Caki2 (cell line): Measurements from ENCODE around the gene PCP4L1. TPM values are rescaled to one million over a fixed set of nuclear protein-coding genes. Genes with fewer than 3 reads are reported as not detected.
"Not testable (repeated sequence)": the region's sequence is repeated elsewhere in the genome, so short reads cannot be mapped to it uniquely, and the experiment has no call there.

Experiments used
- DNase-seq: peaks from one replicate; pipeline ENCODE4 v3.0.0-alpha.2; 2015; ENCODE audit warnings: low read depth
- in situ Hi-C: cut with HindIII; loops from 2 replicates; pipeline ENCODE4 v1.10.0; 2016; ENCODE audit warnings: low sequenced_read_pairs, low pct_unique_long_range_greater_than_20kb, mixed read lengths
- total RNA-seq: library from RNA; depleted of rRNA; stranded (reverse); fragments of >200 nt; shearing (Covaris generic); gene quantifications from 2 replicates; pipeline ENCODE4 v1.2.3, GENCODE V29; 2014; ENCODE audit warnings: low replicate concordance; rRNA removed

PCP4L1 gene
- total RNA-seq, 1 experiment from 2014 or later = not detected

DNA sequence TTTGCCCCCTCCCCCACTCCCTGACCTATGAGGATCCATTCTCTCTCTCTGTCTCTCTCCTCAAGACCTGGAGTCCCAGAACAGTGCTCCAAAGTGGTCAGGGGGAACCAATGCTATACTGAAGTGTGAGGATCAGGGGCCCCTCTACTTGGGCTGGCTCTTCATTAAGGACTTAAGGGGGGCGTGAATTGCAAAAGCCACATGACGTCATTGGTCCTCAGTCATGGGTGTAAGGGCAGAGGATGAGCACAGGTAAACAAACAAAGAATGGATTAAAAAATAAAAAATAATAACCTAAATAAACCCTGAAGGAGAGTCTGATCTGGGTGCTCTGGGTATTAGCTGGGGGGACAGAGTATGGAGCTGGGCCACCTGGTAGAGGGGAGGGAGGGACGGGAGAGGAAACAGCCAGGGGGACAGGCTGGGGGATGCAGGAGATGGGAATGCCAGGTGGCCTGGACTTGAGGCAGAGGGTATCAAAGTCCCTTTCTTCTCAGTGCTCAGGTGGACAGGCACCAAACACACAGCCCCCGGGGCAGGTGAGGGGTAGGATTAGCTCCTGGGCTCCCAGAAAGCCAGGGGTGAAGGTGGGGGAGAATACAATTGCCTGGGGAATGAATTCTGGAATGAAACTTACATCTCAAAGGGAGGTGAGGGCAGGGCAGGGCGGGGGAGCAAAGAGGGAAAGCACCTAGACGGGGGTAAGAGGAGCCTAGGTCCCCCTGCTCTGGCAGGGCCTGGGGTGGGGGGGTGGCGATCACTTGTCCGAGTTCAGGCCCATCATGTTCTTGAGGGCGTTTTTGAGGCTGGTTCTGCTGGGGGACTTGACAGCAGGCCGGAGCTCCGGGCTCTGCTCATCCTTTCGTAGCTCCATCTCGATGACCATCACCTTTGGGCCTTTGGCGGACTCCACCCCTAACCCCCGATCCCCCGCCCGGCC, 46.7 kb downstream of the PCP4L1 start:
- no peak for DNase-seq
- in situ Hi-C loops = no loop called here

DNA sequence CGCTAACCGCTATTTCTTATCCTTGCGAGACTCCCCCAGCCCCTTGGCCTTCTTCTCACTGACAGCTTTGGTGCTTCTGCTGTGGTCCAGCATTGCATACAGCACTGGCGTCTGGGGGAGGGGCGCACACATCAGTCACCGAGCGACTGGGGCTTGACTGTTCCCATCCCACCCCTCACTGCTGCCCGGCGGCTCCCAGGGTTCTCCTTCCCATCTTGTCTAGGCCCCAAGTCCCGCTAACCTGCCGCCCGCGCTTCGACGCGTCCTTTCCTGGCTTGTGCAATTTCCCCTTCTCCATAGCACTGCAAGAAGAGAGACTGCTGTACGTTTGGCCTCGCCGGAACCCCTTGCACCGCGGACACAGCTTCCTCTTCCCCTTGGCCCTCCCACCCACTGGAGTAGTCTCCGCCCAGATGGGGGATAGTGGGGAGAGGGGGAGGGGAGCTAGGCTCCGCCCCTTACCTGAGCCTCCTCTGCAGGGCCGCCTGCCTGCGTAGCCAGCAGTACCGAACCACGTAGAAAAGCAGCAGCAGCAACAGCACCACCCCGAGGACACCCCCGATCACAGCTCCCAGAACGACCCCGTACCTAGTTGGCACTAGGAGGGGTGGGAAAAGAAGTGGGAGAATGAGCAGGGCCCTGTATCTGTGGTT, 47.4 kb downstream of the PCP4L1 start:
- in situ Hi-C loops = no loop called here
- DNase-seq = no peak

DNA sequence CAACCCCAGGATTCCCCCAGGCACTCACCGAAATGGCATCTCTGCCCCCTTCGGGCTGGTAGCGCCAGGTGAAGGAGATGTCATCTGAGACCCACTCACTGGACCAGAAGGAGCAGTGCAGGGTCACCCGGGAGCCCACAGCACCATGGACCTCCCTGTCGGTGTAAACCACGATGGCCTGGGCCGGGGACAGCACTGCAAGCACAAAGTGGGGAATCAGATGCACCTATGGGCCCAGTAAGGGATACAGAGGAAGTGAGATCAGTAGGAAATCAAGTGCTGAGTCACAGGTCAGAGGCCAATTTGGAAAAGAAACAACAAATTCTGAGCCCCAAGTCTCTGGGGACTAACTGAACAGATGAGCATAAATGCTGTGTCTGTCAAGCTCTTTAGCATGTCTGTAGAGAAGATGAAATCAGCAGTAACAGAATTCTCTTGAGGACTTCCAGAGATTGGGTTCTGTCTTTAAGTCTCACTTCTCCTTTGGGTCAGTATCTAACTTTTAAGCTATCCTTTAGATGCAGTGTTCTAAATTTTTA, 48.8 kb downstream of the PCP4L1 start:
- no peak for DNase-seq
- in situ Hi-C loops = no loop called here

DNA sequence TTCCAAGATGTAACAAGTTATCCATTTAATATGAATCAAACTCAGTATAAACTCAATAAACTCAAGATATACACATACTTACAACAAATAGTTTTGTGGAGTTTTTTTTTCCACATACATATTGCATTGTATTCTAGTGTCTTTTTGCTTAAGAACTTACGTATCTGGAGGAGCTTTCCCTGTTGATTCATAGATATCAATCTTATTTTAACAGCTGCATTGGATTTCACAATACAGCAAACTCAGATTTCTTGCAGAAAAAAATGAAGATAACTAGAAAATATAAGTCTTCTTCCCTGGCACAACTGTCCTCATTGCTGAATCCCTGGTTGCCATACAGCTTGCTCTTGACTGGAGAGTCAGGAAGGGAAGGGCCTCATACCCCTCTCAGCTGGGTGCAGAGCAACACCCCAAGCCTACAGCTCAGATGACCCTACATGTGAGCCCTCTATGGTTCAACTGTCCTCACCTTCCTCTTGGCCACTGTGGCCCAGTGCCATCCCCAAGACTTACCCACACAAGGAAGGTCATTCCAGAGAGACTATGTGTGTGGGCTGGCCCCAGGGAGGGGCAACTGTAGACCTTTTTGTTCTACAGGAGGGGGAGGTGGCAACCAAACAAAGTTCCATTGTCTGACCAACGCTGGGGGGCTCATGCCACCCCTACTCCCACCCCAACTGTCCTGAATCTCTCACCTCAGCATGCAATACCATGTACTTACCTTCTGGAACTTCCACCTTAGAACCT, 49.5 kb downstream of the PCP4L1 start:
- in situ Hi-C loops = no loop called here
- DNase-seq = no peak

DNA sequence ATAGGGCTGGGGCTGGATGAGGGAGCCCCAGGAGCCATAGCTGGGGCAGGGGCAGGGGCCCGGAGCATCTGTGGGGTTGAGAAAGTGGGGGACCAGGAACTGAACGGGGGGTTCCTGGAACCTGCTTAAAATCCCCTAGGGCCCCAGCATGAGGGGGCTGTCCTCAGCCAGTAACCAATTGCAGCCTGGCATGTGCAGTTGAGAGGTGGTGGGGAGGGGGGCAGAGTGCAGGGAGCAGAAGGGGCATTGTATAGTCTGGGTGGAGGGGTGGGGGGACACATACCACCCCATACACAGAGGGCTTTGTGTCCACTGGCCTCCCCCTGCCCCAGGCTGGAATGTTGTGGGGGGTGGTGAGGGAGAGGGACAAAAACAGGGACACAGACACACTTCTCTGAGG, 51.3 kb downstream of the PCP4L1 start, which contains the start of gene MPZ:
Gene MPZ, minus strand, starts transcription at position 101 of the 400 bp plus-strand sequence. Its CDS starts 63 bp downstream, at position 38.
- DNase-seq = no peak
- in situ Hi-C loops = no loop called here

DNA sequence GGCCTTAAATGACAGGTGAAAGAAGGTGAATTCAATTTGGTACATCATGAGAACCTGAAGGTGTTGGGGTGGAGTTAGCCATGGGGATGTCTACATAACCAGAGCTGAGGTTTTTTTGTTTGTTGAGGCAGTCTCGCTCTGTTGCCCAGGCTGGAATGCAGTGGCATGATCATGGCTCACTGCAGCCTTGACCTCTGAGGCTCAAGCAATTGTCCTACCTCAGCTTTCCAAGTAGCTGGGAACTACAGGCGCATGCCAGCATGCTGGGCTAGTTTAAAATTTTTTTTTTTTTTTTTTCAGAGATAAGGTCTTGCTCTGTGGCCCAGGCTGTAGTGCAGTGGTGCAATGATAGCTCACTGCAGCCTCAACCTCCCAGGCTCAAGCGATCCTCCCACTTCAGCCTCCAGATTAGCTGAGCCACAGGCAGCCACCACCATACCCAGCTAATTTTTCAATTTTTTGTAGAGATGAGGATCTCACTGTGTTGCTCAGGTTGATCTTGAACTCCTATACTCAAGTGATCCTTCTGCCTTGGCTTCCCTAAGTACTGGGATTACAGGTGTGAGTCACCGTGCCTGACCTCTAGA, 53.1 kb downstream of the PCP4L1 start:
- in situ Hi-C loops = no loop called here
- DNase-seq = peak; percentile 89

DNA sequence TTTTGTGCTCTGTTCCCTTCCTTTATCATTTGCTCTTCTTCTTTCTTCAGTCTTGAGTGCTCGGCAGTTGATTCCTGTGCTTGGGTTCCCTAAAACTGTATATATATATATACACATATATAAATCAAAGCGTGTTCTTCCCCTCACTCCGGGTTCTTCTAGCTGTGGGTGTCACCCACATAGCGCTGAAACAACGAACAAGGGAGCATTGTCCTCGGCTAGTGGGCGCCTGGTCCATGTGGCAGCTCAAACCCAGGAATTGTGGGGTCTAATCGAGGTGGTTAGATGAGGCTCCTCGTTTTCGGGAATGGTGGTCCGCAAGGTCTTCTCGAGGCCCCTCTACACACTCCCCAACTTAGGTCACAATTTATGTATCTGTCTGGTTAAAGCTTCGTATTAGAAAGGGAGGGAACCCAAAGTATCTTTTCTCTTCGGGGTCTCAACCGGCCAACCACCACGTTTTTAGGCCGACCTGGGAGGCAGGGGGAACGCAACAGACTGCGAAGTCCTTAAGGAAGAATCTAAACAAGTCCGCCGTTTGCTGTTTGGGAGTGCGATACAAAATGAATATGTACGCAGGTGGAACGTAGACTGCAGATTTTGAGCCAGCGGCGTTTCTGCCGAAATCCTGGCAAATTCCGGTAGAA, 55.1 kb downstream of the PCP4L1 start:
- in situ Hi-C loops = no loop called here

DNA sequence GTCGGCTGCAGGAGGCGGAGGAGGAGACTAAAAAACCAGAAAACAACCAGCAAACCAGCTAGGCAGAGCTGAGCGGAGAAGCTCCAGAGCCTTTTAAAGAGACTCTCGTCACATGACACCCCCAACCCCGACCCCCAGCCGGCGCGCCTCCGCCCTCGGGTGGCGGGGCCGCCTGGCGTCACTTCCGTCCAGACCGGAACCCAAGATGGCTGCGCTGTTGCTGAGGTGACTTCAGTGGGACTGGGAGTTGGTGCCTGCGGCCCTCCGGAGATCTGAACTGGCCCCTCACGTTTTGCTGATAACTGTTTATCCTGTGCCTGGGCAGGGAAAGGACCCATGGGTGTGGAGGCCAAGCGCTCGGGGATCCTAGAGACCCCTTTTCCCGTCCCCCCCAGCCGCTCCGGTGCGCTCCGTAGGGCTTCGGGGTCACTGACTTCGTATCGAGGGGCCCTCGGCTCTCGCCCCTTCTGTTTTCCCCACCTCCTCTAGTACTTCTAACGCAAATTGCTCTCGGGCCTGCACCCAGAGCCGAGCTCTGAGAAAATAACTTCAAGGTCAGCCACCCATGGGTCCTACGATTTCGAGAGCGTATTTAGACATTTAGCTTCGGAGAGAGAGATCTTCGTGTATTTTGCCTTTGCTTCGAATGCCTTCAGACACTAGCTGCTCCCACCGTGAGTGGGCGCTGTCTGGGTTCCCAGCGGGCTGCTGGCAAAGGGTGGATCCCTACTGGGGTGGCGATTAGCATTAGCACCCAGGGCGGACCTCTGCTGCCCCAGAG, 55.8 kb downstream of the PCP4L1 start, which contains the start of gene SDHC:
Gene SDHC, plus strand, starts transcription at position 181 of the 781 bp plus-strand sequence. Its CDS starts 25 bp downstream, at position 206.
- in situ Hi-C loops = no loop called here
- DNase-seq = peak; percentile 73

More for the DNA sequence above, 55.1 kb downstream of the PCP4L1 start:
- DNase-seq = no peak

DNA sequence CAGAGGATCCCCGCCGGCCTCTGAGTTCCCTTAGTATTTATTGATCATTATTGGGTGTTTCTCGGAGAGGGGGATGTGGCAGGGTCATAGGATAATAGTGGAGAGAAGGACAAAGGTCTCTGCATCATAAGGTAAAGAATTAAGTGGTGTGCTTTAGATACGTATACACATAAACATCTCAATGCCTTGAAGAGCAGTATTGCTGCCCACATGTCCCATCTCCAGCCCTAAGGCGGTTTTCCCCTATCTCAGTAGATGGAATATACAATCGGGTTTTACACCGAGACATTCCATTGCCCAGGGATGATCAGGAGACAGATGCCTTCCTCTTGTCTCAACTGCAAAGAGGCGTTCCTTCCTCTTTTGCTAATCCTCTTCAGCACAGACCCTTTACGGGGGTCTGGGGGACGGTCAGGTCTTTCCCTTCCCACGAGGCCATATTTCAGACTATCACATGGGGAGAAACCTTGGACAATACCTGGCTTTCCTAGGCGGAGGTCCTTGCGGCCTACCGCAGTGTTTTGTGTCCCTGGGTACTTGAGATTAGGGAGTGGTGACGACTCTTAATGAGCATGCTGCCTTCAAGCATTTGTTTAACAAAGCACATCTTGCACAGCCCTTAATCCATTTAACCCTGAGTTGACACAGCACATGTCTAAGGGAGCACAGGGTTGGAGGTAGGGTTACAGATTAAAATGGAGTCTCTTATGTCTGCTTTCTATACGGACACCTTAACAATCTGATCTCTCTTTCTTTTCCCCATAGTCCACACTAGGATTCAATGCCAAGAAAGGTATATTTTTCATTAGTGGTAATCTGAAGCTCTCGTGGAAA, 57.5 kb downstream of the PCP4L1 start:
- in situ Hi-C loops, DNase-seq: not testable (repeated sequence)

DNA sequence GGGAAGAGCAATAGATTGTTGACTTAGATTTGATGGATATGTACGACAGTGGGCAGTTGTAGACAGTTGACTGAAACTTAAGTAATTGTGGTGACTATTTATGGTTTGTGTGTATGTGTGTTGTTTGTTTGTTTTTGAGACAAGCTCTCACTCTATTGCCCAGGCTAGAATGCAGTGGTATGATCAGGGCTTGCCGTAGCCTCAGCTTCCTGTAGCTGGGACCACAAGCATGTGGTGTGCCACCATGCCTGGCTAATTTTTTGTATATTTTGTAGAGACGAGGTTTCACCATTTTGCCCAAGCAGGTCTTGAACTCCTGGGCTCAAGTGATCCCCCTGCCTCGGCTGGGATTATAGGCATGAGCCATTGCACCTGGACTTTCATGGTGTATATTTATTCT, 65.5 kb downstream of the PCP4L1 start:
- DNase-seq = no peak
- in situ Hi-C loops = no loop called here

DNA sequence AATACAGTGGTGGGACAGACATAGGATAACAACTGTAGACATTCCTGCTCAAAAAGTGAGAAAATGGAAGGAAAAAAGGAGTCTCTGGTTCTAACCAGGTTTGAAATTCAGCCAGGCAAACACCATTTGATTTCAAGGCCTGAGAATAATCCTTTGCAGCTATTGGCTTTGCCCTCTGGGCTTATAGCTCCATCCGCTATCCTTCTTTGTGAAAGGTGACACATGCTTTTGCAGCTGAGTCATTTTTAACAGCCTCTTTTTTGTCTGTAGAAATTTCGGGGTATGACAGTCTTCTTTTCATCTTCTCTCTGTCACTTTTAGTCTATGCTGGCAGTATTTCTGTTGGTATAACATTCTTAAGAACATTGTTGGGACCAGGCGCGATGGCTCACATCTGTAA, 71.8 kb downstream of the PCP4L1 start:
- in situ Hi-C loops = no loop called here
- no peak for DNase-seq

DNA sequence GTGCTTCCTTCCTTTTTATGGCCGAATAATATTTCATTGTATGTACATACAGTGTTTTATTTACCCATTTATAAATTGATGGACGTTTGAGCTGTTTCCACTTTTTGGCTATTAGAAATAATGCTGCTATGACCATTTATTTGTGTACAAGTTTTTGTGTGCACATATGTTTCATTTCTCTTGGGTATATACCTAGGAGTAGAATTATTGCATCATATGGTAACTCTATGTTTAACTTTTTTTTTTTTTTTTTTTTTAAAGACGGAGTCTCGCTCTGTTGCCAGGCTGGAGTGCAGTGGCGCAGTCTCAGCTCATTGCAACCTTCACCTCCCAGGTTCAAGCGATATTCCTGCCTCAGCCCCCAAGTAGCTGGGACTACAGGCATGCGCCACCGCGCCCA, 74.6 kb downstream of the PCP4L1 start:
- in situ Hi-C loops = no loop called here
- no peak for DNase-seq

Other genes starting within 250 kb of the PCP4L1 start
- gene F11R, start 237.6 kb upstream of the PCP4L1 start, total RNA-seq = 17.4 and 41.5 TPM in 2 replicates
- gene TSTD1, start 219.8 kb upstream of the PCP4L1 start, total RNA-seq = 53.5 and 67.6 TPM in 2 replicates
- gene USF1, start 212.8 kb upstream of the PCP4L1 start, total RNA-seq = 55.3 and 65.1 TPM in 2 replicates
- not detected in 2 replicates for gene ARHGAP30, start 188.9 kb upstream of the PCP4L1 start, total RNA-seq
- gene NECTIN4, start 169.2 kb upstream of the PCP4L1 start, total RNA-seq = 0.29 and 0.88 TPM in 2 replicates
- gene KLHDC9, start 160.4 kb upstream of the PCP4L1 start, total RNA-seq = 3.7 and 23.8 TPM in 2 replicates
- 23.4 and 34.3 TPM in 2 replicates for gene PFDN2, start 140.7 kb upstream of the PCP4L1 start, total RNA-seq
- 32.0 and 38.2 TPM in 2 replicates for gene NIT1, start 140.6 kb upstream of the PCP4L1 start, total RNA-seq
- 17.4 and 39.5 TPM in 2 replicates for gene DEDD, start 126.1 kb upstream of the PCP4L1 start, total RNA-seq
- gene UFC1, start 104.8 kb upstream of the PCP4L1 start, total RNA-seq = 189 and 204 TPM in 2 replicates
- 3.3 and 7.0 TPM in 2 replicates for gene USP21, start 99.2 kb upstream of the PCP4L1 start, total RNA-seq
- gene PPOX, start 92.3 kb upstream of the PCP4L1 start, total RNA-seq = 35.7 and 37.8 TPM in 2 replicates
- 24.0 and 29.0 TPM in 2 replicates for gene B4GALT3, start 81.2 kb upstream of the PCP4L1 start, total RNA-seq
- gene ADAMTS4, start 59.7 kb upstream of the PCP4L1 start, total RNA-seq = not detected in 2 replicates
- gene NDUFS2, start 56.4 kb upstream of the PCP4L1 start, total RNA-seq = 108 and 118 TPM in 2 replicates
- not detected in 2 replicates for gene FCER1G, start 43.5 kb upstream of the PCP4L1 start, total RNA-seq
- not detected in 2 replicates for gene APOA2, start 35.1 kb upstream of the PCP4L1 start, total RNA-seq
- 7.2 and 9.2 TPM in 2 replicates for gene TOMM40L, start 32.7 kb upstream of the PCP4L1 start, total RNA-seq
- gene NR1I3, start 20.5 kb upstream of the PCP4L1 start, total RNA-seq = not detected in 2 replicates
- gene MPZ, start 51.2 kb downstream of the PCP4L1 start, total RNA-seq = 0.74 TPM in 1 of 2 replicates, not detected in the other
- gene SDHC, start 55.6 kb downstream of the PCP4L1 start, total RNA-seq = 342 and 387 TPM in 2 replicates
- gene CFAP126, start 109.1 kb downstream of the PCP4L1 start, total RNA-seq = not detected in 2 replicates
- 0.17 TPM in 1 of 2 replicates, not detected in the other for gene FCGR2A, start 246.7 kb downstream of the PCP4L1 start, total RNA-seq